ACC112 (cell line): ENCODE data around the gene MSANTD7.
"Not testable (repeated sequence)": the region's sequence is repeated elsewhere in the genome, so short reads cannot be mapped to it uniquely, and the experiment has no call there.

Source experiments
- H2AFZ ChIP-seq: fragments of 200-600 bp; sonication (generic); one replicate; pipeline ENCODE4 v1.6.0; 2017; ENCODE audit warnings: antibody characterized with exemption, low read length; ENCODE audit not compliant: unreplicated experiment
- H3K27ac ChIP-seq: fragments of 200-600 bp; sonication (generic); 2 replicates; pipeline ENCODE4 v1.5.1; 2014; ENCODE audit warnings: low read depth, mild to moderate bottlenecking, antibody characterized with exemption, low read length, moderate library complexity
- H3K27me3 ChIP-seq: fragments of 200-600 bp; sonication (generic); 2 replicates; pipeline ENCODE4 v1.6.1; 2014; ENCODE audit warnings: mild to moderate bottlenecking, antibody characterized with exemption, low read length, moderate library complexity, mixed read lengths; ENCODE audit not compliant: insufficient read depth
- H3K36me3 ChIP-seq: fragments of 200-600 bp; sonication (generic); 2 replicates; pipeline ENCODE4 v1.6.1; 2016; ENCODE audit warnings: mild to moderate bottlenecking, antibody characterized with exemption, low read length, moderate library complexity, mixed read lengths; ENCODE audit not compliant: insufficient read depth
- H3K4me1 ChIP-seq: fragments of 200-600 bp; sonication (generic); one replicate; pipeline ENCODE4 v1.6.1; 2016; ENCODE audit warnings: low read length, mixed read lengths; ENCODE audit not compliant: insufficient read depth, unreplicated experiment, control insufficient read depth
- H3K4me3 ChIP-seq: fragments of 200-600 bp; sonication (generic); 2 replicates; pipeline ENCODE4 v1.5.1; 2014; ENCODE audit warnings: mild to moderate bottlenecking, low read depth, low read length
- H3K79me2 ChIP-seq: fragments of 200-600 bp; sonication (generic); one replicate; pipeline ENCODE4 v1.6.0; 2016; ENCODE audit warnings: low read length; ENCODE audit not compliant: control insufficient read depth, unreplicated experiment, insufficient read depth

The MSANTD7 gene

DNA sequence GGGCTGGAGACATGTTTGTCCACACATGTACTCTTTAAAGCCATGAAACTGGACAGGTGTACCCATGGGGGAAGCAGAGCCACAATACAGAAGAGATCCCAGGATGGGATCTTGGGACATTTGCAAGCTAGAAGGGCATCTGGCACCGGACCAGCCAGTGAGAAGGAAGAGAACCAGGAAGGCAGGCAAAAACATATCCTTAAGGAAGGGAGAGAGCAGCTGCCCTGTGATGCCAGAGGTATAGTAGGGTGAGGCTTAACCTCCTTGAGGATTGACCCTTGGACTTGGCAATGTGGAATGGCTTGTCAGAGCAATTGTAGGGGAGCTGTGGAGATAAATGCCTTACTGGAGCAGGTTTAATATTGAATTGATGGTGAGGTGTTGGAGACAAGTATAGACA, 22.7 kb downstream of the MSANTD7 start:
- Histone ChIP-seq H3K27ac (no peak overlapping the region), H3K79me2 (no peaks in the 10 kb centered on the region), H2AFZ (no peak overlapping the region), H3K4me1 (peaks cover 7% of the 10 kb centered on the region), H3K4me3 (no peak overlapping the region), H3K27me3 (no peaks in the 10 kb centered on the region), H3K36me3 (peaks cover 4% of the 10 kb centered on the region; the same call in 1 of the 2 replicates)

DNA sequence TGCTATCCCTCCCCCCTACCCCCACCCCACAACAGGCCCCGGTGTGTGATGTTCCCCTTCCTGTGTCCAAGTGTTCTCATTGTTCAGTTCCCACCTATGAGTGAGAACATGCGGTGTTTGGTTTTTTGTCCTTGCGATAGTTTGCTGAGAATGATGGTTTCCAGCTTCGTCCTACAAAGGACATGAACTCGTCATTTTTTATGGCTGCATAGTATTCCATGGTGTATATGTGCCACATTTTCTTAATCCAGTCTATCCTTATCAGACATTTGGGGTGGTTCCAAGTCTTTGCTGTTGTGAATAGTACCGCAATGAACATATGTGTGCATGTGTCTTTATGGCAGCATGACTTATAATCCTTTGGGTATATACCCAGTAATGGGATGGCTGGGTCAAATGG, 26.4 kb downstream of the MSANTD7 start:
- H3K4me1 ChIP-seq, H3K27me3 ChIP-seq, H2AFZ ChIP-seq, H3K79me2 ChIP-seq, H3K4me3 ChIP-seq, H3K27ac ChIP-seq: not testable (repeated sequence)
- peaks cover 13% of the 10 kb centered on the region for H3K36me3 ChIP-seq

- H3K36me3 ChIP-seq, result peaks cover 15% of the 10 kb centered on the region
- H3K4me1 ChIP-seq, H3K79me2 ChIP-seq, H2AFZ ChIP-seq, H3K27ac ChIP-seq, H3K4me3 ChIP-seq, H3K27me3 ChIP-seq: not testable (repeated sequence)
These were observed 26.8 kb downstream of the MSANTD7 start for GRCh38 chr10:14864871-14865270.

DNA sequence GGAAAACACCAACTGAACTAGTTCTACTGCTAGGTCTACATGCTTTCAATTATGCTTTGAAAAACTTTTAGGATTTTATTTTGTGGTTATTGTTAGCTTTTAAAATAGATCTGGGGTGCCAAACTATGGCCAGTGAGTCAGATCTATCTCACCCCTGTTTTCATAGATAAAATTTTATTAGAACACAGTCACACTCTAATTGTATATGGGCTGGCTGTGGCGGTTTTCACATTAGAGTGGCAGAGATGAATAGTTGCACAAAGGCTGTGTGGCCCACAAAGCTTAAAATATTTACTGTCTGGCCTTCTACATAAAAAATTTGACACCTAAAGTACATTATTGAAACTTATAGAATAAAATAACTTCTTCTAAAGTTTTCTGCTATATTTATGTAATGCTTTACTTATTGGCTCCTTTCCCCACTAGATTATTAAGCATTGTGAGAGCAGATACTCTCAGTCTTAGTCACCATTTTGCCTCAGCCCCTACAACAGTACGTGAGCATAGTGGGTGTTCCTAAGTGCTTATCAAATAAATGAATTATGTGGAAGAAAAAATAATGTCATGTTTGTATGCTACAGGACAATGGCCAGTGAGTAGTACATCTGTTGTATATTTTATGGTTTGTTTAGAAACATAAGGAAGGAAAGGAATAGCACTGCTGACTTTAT, 35.1 kb downstream of the MSANTD7 start:
- 0 out of 2 replicates have a peak overlapping the region, but pooled peaks have one; percentile 9 for H3K4me3 ChIP-seq
- H3K27ac ChIP-seq, result peak overlapping the region; percentile 54
- H3K36me3 ChIP-seq, result peaks cover 16% of the 10 kb centered on the region
- H3K79me2 ChIP-seq, result peaks cover 30% of the 10 kb centered on the region
- no peak overlapping the region for H2AFZ ChIP-seq
- peaks cover 46% of the 10 kb centered on the region for H3K4me1 ChIP-seq
- no peaks in the 10 kb centered on the region for H3K27me3 ChIP-seq

GRCh38 chr10:14875941-14876340, 37.8 kb downstream of the MSANTD7 start:
- peaks cover 55% of the 10 kb centered on the region for H3K4me1 ChIP-seq
- peaks cover 5% of the 10 kb centered on the region; the same call in 1 of the 2 replicates for H3K36me3 ChIP-seq
- no peaks in the 10 kb centered on the region for H3K27me3 ChIP-seq
- H3K79me2 ChIP-seq, result peaks cover 51% of the 10 kb centered on the region
- no peak overlapping the region; the same call in 1 of the 2 replicates for H3K4me3 ChIP-seq
- no peak overlapping the region for H2AFZ ChIP-seq
- no peak overlapping the region for H3K27ac ChIP-seq

- H3K4me1 ChIP-seq, result peaks cover 60% of the 10 kb centered on the region
- H2AFZ ChIP-seq, result no peak overlapping the region
- H3K27me3 ChIP-seq, result no peaks in the 10 kb centered on the region
- peak overlapping the region; percentile 94 for H3K4me3 ChIP-seq
- peaks cover 2% of the 10 kb centered on the region; the same call in 1 of the 2 replicates for H3K36me3 ChIP-seq
- H3K27ac ChIP-seq, result 0 out of 2 replicates have a peak overlapping the region, but pooled peaks have one; percentile 91
- H3K79me2 ChIP-seq, result peaks cover 60% of the 10 kb centered on the region
These were observed 38.7 kb downstream of the MSANTD7 start for GRCh38 chr10:14876764-14877163.

DNA sequence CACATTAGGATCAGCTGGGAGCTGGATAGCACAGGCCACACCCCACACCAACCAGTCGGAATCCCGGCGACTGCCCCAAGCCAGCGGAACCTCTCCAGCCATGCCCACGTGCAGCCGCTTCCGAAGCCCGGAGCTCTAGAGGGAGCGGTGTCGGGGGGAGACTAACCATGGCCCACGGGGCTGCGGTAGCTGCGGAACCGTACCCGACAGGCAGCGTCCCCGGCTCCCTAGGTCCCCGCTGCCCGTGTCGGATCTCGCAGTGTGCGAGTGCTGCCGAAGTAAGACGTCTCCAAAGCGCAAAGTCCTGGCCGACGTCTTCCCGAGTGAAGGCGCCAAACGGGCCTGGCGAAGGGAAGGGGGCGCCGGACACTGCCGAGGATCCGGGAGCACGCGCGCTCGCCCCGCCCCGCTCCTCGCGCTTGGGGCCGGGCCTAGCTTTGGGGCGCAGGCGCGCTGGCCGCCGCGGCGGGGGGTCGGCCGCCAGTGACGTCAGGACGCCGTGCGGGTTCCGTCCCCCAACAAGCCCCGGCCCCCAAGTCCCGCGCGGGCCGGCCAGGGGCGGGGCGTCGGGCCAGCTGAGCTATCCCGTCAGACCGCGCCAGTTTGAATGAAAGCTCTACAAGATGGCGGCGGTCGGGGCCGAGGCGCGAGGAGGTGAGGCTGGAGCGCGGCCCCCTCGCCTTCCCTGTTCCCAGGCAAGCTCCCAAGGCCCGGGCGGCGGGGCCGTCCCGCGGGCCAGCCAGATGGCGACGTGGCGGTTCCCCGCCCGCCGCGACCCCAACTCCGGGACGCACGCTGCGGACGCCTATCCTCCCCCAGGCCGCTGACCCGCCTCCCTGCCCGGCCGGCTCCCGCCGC, 40.4 kb downstream of the MSANTD7 start, which contains the start of gene SUV39H2:
Gene SUV39H2 (plus strand): TSS at position 601 of the 858 bp plus-strand sequence. CDS start 23 bp downstream, at position 624.
- Histone ChIP-seq H3K36me3 (peaks cover 4% of the 10 kb centered on the region; the same call in 1 of the 2 replicates), H3K27me3 (no peaks in the 10 kb centered on the region), H3K79me2 (peaks cover 73% of the 10 kb centered on the region), H2AFZ (peak within 1 kb of the TSS; percentile 93), H3K4me1 (peaks cover 47% of the 10 kb centered on the region), H3K4me3 (peak within 1 kb of the TSS; percentile 94), H3K27ac (peak within 1 kb of the TSS; percentile 91)

GRCh38 chr10:14879124-14879927, 41.2 kb downstream of the MSANTD7 start:
- H3K79me2 ChIP-seq, result peaks cover 80% of the 10 kb centered on the region
- H3K4me3 ChIP-seq, result peak overlapping the region; percentile 94
- H2AFZ ChIP-seq, result peak overlapping the region; percentile 80
- H3K4me1 ChIP-seq, result peaks cover 41% of the 10 kb centered on the region
- H3K36me3 ChIP-seq, result peaks cover 7% of the 10 kb centered on the region; the same call in 1 of the 2 replicates
- H3K27me3 ChIP-seq, result no peaks in the 10 kb centered on the region
- H3K27ac ChIP-seq, result peak overlapping the region; percentile 91

DNA sequence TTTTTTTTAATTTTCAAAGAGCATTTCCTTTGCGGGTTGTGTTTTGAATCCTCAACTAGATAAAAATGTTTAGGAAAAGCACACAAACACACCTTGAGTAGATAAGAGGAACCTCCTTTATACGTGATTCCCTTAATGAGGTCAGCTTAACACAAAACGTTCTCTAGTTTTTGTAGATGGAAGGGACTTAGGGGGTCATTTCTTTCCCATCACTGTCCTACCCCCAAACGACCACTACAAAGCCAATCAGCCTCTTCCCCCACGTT, 41.8 kb downstream of the MSANTD7 start:
- H3K79me2 ChIP-seq, result peaks cover 82% of the 10 kb centered on the region
- peaks cover 7% of the 10 kb centered on the region; the same call in 1 of the 2 replicates for H3K36me3 ChIP-seq
- H3K4me3 ChIP-seq, result peak overlapping the region; percentile 94
- H3K27ac ChIP-seq, result no peak overlapping the region
- peaks cover 36% of the 10 kb centered on the region for H3K4me1 ChIP-seq
- peak overlapping the region; percentile 35 for H2AFZ ChIP-seq
- H3K27me3 ChIP-seq, result no peaks in the 10 kb centered on the region

DNA sequence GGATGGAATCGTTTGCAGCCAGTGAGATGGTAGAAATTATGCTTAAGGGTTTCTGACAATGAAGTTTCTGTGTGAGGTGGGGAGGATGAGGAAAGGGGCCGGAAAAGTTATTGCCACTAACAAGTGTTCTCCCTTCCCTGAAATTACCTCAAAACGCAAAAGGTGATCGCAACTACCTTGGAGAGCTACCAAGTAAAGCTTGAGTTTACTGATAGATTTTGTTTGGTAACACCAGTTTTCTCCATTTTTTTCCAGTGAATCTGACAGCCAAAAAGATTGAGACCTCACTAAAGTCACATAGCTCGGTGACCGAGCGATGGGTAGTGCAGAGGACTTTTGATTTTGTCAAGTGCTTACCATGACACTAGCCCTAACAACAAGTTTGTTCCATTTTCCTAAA, 42.1 kb downstream of the MSANTD7 start:
- Histone ChIP-seq H3K4me3 (peak overlapping the region; percentile 94), H3K36me3 (peaks cover 7% of the 10 kb centered on the region; the same call in 1 of the 2 replicates), H3K27me3 (no peaks in the 10 kb centered on the region), H3K4me1 (peaks cover 32% of the 10 kb centered on the region), H3K79me2 (peaks cover 83% of the 10 kb centered on the region), H2AFZ (peak overlapping the region; percentile 35), H3K27ac (no peak overlapping the region)
